Renal cortex interstitium (tissue), 15 donors: ENCODE data around the gene ATP6V1G2. TPM values are rescaled to one million over a fixed set of nuclear protein-coding genes. Genes with fewer than 3 reads are reported as not detected.
"Not testable (repeated sequence)": the region's sequence is repeated elsewhere in the genome, so short reads cannot be mapped to it uniquely, and the experiment has no call there.

ENCODE experiments used
- DNase-seq, 11 donors: peaks; one replicate each; pipeline ENCODE4 v3.0.0-alpha.2; 2013; ENCODE audit warnings: low read depth in 9 of 11, low spot score in 4 of 11; ENCODE audit errors: extremely low read depth in 1 of 11
- long read RNA-seq, 16 experiments: transcript quantifications; one replicate each; lab custom pipeline, GENCODE V29; 2026
- polyA plus RNA-seq, 3 donors: library from polyadenylated mRNA; unstranded; fragments of 120-200 nt; gene quantifications; one replicate each; pipeline ENCODE4 v1.2.1, GENCODE V29; 2013; ENCODE audit not compliant: insufficient read length in 3 of 3

ATP6V1G2 gene
- 10 to 100 TPM in 2 of 3 donors, 1 to 10 TPM in 1; 5.9 to 11.5 (median 11.0) TPM for polyA plus RNA-seq
- long read RNA-seq, donor 1, partial matches to known transcripts = 0 of 2 reads
- long read RNA-seq, donor 1, other reads (novel, unspliced or antisense) = 0 of 2 reads
- long read RNA-seq, donor 2, partial matches to known transcripts = 0 of 1 reads
- long read RNA-seq, donor 2, other reads (novel, unspliced or antisense) = 0 of 1 reads
- long read RNA-seq, donor 3, partial matches to known transcripts = 0 of 5 reads
- long read RNA-seq, donor 3, other reads (novel, unspliced or antisense) = 0 of 5 reads
- long read RNA-seq, donor 4, partial matches to known transcripts = 0 of 4 reads
- long read RNA-seq, donor 4, other reads (novel, unspliced or antisense) = 0 of 4 reads
- long read RNA-seq, donor 5 = 0 reads
- long read RNA-seq, donor 6, partial matches to known transcripts = 0 of 2 reads
- long read RNA-seq, donor 6, other reads (novel, unspliced or antisense) = 0 of 2 reads
- long read RNA-seq, donor 7, transcript ATP6V1G2-205 (3 exons, 1,588 nt) = major isoform, 6 of 6 reads
- long read RNA-seq, donor 7, partial matches to known transcripts = 0 of 6 reads
- long read RNA-seq, donor 7, other reads (novel, unspliced or antisense) = 0 of 6 reads
- long read RNA-seq, donor 8 = 0 reads
- long read RNA-seq, donor 9 = 0 reads
- long read RNA-seq, donor 10, partial matches to known transcripts = 0 of 8 reads
- long read RNA-seq, donor 10, other reads (novel, unspliced or antisense) = 8 of 8 reads
- long read RNA-seq, donor 11, partial matches to known transcripts = 0 of 1 reads
- long read RNA-seq, donor 11, other reads (novel, unspliced or antisense) = 0 of 1 reads
- long read RNA-seq, donor 12 = 0 reads
- long read RNA-seq, donor 13 = 0 reads
- long read RNA-seq, donor 14, partial matches to known transcripts = 0 of 20 reads
- long read RNA-seq, donor 14, other reads (novel, unspliced or antisense) = 19 of 20 reads
- long read RNA-seq, donor 15, partial matches to known transcripts = 0 of 1 reads
- long read RNA-seq, donor 15, other reads (novel, unspliced or antisense) = 0 of 1 reads
- long read RNA-seq, donor 16, partial matches to known transcripts = 0 of 4 reads
- long read RNA-seq, donor 16, other reads (novel, unspliced or antisense) = 0 of 4 reads

GRCh38 chr6:31546339-31546957 is at the start of gene ATP6V1G2:
TSS of gene ATP6V1G2 (minus strand) at chr6:31546608. CDS start at chr6:31546559, 49 bp downstream.
- peak; percentile 72 to 87 (median 82) for DNase-seq

DNA sequence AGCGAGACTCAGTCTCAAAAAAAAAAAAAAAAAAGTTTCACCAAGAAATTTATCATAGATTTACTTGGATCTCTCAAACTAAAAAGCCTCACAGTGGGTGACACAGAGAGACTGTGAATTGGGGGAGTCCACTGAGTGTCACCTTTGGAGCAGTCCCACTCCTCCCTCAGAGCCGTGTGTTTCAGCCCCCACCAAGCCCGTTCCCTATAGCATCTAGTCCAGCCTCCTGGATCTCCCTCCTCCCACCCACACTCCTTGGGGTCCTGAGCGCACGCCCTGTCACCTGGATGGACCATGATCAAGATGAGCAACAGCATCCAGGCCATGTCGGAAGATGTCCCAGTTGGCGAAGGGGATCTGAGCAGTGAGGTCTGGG is 46.0 kb upstream of the ATP6V1G2 start:
- no peak for DNase-seq

GRCh38 chr6:31590691-31591090 is 44.3 kb upstream of the ATP6V1G2 start:
- not testable (repeated sequence) for DNase-seq

GRCh38 chr6:31588871-31589650 is 42.7 kb upstream of the ATP6V1G2 start:
- no peak for DNase-seq

DNA sequence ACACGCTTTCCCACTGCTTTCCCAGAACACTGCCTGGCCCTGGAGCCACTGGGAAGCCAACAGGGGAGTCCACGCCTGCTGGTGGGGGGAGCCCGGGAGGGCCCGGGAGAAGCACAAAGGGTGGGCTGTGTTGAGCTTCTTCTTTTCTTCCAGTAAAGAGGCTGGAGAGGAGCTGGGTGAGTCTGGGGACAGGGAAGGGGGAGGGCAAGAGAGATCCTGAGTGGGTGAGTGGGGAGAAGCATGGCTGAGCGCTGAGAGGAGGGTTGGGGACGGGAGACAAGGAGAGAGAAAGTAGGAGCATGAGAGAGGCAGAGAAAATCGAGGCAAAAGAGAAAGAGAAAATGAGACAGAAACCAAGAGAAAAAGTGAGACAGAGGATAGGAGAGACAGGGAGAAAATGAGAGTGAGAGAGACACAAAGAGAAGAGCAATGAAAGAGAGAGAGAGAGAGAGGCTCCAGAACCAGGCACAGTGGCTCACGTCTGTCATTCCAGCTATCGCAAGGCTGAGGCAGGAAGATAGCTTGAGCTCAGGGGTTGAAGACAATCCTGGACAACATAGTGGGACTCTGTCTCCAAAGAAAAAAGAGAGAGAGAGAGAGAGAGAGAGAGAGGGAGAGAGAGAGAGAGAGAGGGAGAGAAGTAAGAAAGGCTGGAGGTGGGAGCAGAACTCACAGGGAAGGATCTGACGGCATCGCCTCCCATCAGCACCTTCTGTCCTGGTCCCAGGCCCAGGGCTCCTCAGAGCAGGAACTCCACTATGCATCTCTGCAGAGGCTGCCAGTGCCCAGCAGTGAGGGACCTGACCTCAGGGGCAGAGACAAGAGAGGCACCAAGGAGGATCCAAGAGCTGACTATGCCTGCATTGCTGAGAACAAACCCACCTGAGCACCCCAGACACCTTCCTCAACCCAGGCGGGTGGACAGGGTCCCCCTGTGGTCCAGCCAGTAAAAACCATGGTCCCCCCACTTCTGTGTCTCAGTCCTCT is 41.7 kb upstream of the ATP6V1G2 start:
- DNase-seq = no peak

GRCh38 chr6:31586599-31587281 is 40.3 kb upstream of the ATP6V1G2 start:
- no peak for DNase-seq

- no peak for DNase-seq
These were observed 39.6 kb upstream of the ATP6V1G2 start, which contains the start of gene LST1 for GRCh38 chr6:31586008-31586407. TSS of gene LST1 (plus strand) at chr6:31586277. CDS start at chr6:31587300, 1,023 bp downstream.

GRCh38 chr6:31585491-31585890 is 39.1 kb upstream of the ATP6V1G2 start:
- no peak for DNase-seq

- DNase-seq = no peak
These were observed 35.8 kb upstream of the ATP6V1G2 start, which contains the start of gene LTB for GRCh38 chr6:31582230-31582643. TSS of gene LTB (minus strand) at chr6:31582424. CDS start at chr6:31582417, 7 bp downstream.

DNA sequence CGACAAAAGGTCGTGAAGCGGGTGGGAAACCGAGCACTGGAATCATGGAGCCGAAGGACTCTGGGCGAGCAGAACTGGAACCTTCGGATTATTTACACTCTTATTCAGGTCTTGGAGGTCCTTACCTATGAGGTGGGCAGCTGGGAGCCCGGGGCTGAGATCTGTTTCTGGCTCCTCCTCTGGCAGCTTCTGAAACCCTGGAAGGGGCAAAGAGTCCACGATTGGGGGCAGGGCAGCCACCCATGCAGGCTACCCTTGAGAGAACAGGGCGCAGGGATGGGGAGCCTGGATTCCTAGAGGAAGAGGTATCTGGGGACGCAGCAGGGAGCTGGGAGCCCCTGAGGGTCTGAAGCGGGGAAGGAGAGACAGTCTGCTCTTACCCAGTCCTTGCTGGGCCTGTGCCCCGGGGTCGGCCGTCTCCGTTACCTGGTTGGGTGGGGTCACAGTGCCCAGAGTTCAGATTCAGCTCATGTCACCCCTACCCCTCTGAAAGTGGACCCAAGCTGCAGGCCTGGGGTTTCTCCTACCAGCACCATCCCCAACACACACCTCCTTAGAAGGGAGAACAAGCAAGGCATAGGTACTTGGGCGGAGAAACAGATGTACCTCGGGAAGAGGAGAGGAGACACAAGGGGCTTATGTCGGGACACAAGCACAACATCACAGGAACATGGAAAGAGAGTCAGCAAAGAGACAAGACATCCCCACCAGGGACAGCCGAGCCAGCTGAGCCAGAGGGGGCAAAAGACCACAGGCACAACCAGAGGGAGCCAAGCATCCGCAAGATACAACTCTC is 35.2 kb upstream of the ATP6V1G2 start:
- peak in 1 of 11 donors; percentile 21 for DNase-seq

- peak; percentile 67 to 86 (median 81) for DNase-seq
These were observed 34.5 kb upstream of the ATP6V1G2 start for GRCh38 chr6:31580807-31581433.

GRCh38 chr6:31580438-31580740 is 34.0 kb upstream of the ATP6V1G2 start:
- no peak for DNase-seq

DNA sequence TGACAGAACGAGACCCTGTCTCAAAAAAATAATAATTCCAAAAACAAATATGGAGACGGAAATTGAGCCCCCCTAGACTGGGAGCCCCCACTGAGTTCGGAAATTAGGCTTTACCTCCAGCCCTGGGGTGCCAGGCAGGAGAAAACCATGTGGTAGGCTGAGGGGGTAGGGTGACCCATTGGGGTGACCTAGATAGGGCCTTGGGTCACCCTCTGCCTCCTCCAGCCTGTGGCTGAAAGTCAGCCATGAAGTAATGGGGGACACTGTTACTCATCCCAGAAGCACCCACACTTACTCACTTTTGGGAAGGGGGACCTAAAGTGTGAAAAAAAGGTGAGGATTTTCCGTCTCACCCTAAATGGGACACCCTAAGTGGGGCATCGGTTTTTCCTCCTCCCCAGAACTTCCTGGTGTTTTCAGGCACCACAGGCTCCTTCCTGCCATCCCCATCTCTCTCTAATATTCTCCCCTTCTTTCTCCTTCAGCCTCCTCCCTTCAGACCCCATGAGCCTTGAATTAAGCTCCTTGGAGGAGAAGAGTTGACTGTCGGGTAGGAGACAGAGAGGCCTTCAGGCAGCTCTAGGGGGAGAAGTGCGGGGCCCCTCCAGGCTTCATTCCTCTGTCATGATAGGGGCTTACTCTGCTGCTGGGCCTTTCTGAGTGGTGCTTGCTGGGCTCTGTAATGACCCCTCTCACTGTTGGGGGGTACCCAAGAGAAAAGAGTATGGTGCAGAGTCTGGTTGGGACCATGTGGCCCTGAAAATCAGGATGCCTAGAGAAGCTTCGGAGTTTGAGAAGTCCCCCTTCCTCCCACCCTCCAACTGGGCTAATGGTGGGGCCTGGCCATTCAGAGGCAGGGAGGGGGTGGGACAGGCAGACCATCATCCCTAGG is 33.4 kb upstream of the ATP6V1G2 start:
- no peak for DNase-seq

- DNase-seq = no peak
These were observed 32.7 kb upstream of the ATP6V1G2 start for GRCh38 chr6:31579119-31579505.
